ENCODE results near the gene MBOAT7. TPM values are rescaled to one million over a fixed set of nuclear protein-coding genes. Genes with fewer than 3 reads are reported as not detected.

Gene MBOAT7
- total and polyA plus RNA-seq, 8 donors = 14.1 to 1,215 (median 48.7) TPM

DNA sequence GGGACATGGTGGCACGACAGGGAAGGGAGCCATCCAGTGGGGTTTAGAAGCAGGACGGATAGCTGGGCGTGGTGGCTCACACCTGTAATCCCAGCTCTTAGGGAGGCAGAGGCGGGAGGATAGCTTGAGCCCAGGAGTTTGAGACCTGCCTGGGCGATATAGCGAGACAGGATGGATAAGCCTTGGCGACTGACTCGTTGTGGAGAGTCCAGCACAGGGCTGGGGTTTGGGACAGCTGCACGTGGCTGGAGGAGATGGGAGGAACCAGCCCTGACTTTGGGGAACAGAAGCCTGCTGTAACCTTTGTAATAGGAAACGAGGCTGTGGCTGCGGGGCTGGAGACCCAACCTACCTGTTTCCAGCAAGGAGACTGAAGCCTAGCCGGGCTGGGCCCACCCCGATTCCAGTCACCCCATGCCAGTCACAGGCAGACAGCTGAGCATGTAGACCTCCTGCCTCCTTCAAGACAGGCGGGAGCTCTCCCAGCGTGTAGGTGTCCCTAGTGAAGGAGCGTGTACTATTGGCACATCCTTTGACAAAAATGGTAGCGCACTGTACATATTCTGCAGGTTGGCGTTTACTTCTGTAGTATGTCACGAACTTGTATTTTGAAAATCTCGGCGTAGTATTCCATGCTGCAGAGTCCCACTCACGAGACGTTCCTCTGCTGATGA, 37.9 kb downstream of the MBOAT7 start:
- TF ChIP-seq POLR2A (IDR thresholded peaks at IDR 0.05) (no peak), POLR2AphosphoS5 (IDR thresholded peaks at IDR 0.05) (no peak), EP300 (IDR thresholded peaks at IDR 0.05) (no peak)
- TF ChIP-seq, protein P1, sequence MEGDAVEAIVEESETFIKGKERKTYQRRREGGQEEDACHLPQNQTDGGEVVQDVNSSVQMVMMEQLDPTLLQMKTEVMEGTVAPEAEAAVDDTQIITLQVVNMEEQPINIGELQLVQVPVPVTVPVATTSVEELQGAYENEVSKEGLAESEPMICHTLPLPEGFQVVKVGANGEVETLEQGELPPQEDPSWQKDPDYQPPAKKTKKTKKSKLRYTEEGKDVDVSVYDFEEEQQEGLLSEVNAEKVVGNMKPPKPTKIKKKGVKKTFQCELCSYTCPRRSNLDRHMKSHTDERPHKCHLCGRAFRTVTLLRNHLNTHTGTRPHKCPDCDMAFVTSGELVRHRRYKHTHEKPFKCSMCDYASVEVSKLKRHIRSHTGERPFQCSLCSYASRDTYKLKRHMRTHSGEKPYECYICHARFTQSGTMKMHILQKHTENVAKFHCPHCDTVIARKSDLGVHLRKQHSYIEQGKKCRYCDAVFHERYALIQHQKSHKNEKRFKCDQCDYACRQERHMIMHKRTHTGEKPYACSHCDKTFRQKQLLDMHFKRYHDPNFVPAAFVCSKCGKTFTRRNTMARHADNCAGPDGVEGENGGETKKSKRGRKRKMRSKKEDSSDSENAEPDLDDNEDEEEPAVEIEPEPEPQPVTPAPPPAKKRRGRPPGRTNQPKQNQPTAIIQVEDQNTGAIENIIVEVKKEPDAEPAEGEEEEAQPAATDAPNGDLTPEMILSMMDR (IDR thresholded peaks at IDR 0.05) = no peak
- H3K27me3 ChIP-seq = no peaks in the 10 kb centered on the region
- WGBS, 5 donors = 80 to 87% (median 82%) methylated on average over 23 of the region's 23 CpGs
- H3K27ac ChIP-seq = no peak overlapping the region
- no peak overlapping the region for H3K4me3 ChIP-seq
- H3K36me3 ChIP-seq = peaks cover 96 to 100% (median 100%) of the 10 kb centered on the region in 4 donors
- no peak for DNase-seq
- H3K4me1 ChIP-seq = peaks cover 0 to 9% (median 2%) of the 10 kb centered on the region in 4 donors
- no peaks in the 10 kb centered on the region for H3K9me3 ChIP-seq
- intact Hi-C loops (cut with DNase I; ENCODE audit: low total_unique reads) = no loop called here

DNA sequence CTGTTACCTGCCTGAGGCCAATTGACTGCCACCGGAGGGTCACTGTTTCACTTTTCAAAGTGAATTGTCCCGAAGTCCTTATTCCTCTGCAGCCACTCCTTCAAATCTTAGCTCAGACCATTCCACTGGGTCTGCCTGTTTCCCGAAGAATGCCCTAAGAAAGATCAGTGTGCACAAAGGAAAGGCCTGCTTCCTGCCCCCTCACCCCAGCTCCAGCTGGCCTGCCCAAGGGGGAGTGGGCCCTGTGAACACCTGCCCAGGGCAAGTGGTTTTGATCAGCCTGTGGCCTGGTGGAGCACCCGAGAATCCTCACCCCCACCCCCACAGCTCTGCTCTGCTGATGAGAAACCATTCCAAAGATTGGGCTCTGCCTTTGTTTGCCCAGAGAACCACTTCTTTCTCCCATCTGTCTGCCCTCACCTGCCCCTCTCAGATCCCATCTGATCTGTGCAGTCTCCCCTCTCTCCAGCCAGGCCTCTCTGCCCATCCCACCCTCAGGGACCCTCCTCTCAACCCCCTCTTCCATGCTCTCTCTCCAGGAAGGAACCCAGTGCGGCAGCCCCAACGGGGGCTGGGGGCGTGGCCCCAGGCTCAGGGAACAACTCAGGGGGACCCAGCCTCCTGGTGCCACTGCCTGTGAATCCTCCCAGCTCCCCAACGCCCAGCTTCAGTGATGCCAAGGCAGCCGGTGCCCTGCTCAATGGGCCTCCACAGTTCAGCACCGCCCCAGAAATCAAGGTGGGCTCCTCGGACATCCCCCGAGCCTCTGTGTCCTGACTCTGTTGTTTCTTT, 40.2 kb downstream of the MBOAT7 start:
- DNase-seq = no peak
- WGBS, 5 donors = 84 to 88% (median 85%) methylated on average over 12 of the region's 12 CpGs
- H3K4me1 ChIP-seq = peaks cover 0 to 9% (median 2%) of the 10 kb centered on the region in 4 donors
- peaks cover 98 to 100% (median 100%) of the 10 kb centered on the region in 4 donors for H3K36me3 ChIP-seq
- intact Hi-C loops (cut with DNase I; ENCODE audit: low total_unique reads) = no loop called here
- H3K27ac ChIP-seq = no peak overlapping the region
- no peaks in the 10 kb centered on the region for H3K27me3 ChIP-seq
- no peak overlapping the region for H3K4me3 ChIP-seq
- no peak for TF ChIP-seq EP300 (IDR thresholded peaks at IDR 0.05)
- TF ChIP-seq, protein P1 (IDR thresholded peaks at IDR 0.05) = no peak
- TF ChIP-seq POLR2AphosphoS5 (IDR thresholded peaks at IDR 0.05) = no peak
- no peak for TF ChIP-seq POLR2A (IDR thresholded peaks at IDR 0.05)
- no peaks in the 10 kb centered on the region for H3K9me3 ChIP-seq

DNA sequence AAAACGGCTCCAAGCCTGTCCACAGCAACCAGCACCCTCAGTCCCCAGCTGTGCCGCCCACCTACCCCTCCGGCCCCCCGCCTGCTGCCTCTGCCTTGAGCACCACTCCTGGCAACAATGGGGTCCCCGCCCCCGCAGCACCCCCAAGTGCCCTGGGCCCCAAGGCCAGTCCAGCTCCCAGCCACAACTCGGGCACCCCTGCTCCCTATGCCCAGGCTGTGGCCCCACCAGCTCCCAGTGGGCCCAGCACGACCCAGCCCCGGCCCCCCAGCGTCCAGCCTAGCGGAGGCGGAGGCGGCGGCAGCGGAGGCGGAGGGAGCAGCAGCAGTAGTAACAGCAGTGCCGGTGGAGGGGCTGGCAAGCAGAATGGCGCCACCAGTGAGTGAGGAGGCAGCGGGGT, 41.2 kb downstream of the MBOAT7 start:
- DNase-seq = no peak
- 76 to 90% (median 86%) methylated on average over 10 to 19 of the region's 19 CpGs for WGBS, 5 donors
- H3K27me3 ChIP-seq = no peaks in the 10 kb centered on the region
- TF ChIP-seq EP300 (IDR thresholded peaks at IDR 0.05) (no peak), POLR2A (IDR thresholded peaks at IDR 0.05) (no peak), POLR2AphosphoS5 (IDR thresholded peaks at IDR 0.05) (no peak)
- TF ChIP-seq, protein P1 (IDR thresholded peaks at IDR 0.05) = no peak
- H3K4me1 ChIP-seq = peaks cover 0 to 4% (median under 1%) of the 10 kb centered on the region in 4 donors
- no peaks in the 10 kb centered on the region for H3K9me3 ChIP-seq
- intact Hi-C loops (cut with DNase I; ENCODE audit: low total_unique reads) = no loop called here
- H3K36me3 ChIP-seq = peaks cover 98 to 100% (median 100%) of the 10 kb centered on the region in 4 donors
- no peak overlapping the region for H3K4me3 ChIP-seq
- H3K27ac ChIP-seq = peak overlapping the region in 3 of 5 donors; percentile 2 to 27 (median 26)

DNA sequence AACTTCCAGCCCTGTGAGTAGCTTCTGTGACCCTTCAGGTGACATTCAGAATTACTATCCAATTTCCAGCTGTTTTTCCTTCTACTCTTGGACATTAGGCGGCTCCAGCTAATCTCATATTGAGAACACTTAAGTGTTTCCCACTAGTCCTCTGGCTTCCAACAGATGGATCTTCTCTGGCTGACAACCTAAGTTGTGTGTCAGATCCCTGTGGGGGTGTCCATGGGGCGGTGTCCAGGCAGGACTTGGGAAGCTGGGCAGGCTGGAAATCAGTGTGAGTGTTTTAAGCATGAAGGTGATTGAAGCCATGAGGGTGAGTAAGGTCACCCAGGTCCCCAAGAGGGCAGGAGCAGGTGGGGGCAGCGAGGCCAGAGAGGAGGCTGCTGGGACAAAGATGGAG, 41.7 kb downstream of the MBOAT7 start:
- peak in 1 of 2 donors; percentile 69 for DNase-seq
- TF ChIP-seq POLR2A (IDR thresholded peaks at IDR 0.05) = no peak
- peak in 1 of 3 donors; percentile 43 for TF ChIP-seq POLR2AphosphoS5 (IDR thresholded peaks at IDR 0.05)
- TF ChIP-seq EP300 (IDR thresholded peaks at IDR 0.05) = no peak
- Histone ChIP-seq H3K36me3 (peaks cover 98 to 100% (median 100%) of the 10 kb centered on the region in 4 donors), H3K4me3 (no peak overlapping the region), H3K4me1 (no peaks in the 10 kb centered on the region), H3K9me3 (no peaks in the 10 kb centered on the region), H3K27me3 (no peaks in the 10 kb centered on the region), H3K27ac (peak overlapping the region in 4 of 5 donors; percentile 2 to 57 (median 32))
- 66 to 91% (median 73%) methylated on average over 3 of the region's 3 CpGs for WGBS, 5 donors
- intact Hi-C loops (cut with DNase I; ENCODE audit: low total_unique reads) = no loop called here

Measured in stomach (tissue), 9 donors.